ENCODE data around the gene MCF2L.

MCF2L gene

GRCh38 chr13:113000575-113000974, 31.6 kb downstream of the MCF2L start:
- ATAC-seq: no peak
- TF ChIP-seq PPARA (CRISPR knock-in tag; IDR thresholded peaks at IDR 0.05; ENCODE audit: borderline replicate concordance) (no peak), ISL1 (CRISPR knock-in tag; IDR thresholded peaks at IDR 0.05) (no peak), ZFP30 (CRISPR knock-in tag; IDR thresholded peaks at IDR 0.05) (no peak), GLIS3 (CRISPR knock-in tag; IDR thresholded peaks at IDR 0.05) (no peak)

DNA sequence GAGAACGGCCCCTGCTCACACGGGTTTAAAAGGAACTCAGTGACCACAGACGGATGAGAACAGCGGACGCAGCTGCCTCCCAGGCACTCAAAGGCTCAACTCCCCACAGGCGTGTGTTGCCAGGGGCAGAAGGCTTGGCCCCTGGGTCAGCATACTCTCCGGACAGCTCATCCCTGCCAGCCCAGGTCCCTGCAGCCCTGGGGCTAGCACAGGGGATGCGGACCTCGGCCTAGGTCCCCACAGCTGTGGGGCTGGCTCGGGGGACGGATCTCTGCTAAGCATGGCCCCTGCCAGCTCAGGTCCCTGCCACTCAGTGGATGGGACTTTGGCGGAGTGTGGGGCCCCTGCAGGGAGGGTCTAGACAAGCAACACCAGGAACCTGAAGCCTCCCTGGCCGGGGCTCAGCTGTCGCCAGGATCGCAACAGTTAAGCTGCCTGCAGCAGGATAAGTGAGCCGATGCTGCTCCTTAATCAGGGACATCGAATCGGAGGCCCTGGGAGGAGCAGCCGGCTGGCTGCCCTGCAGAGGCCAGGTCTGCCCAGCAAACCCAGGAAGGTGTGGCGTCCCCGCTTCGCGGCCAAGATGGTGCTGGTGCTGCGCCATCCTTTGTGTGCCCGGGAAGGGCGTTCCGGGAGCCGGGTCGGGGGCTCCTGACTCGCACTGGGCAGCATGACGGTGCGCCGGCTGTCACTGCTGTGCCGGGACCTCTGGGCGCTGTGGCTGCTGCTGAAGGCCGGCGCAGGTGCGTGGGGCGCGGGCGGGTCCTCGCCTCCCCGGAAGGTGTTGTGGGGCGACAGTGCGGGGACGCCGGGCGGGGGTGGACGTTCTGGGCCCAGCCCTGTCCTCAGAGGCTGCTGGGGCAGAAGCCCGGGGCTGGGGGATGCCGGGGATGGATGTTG, 32.5 kb downstream of the MCF2L start:
- peak; percentile 88 for ATAC-seq
- TF ChIP-seq ARNTL (CRISPR knock-in tag; IDR thresholded peaks at IDR 0.05; ENCODE audit: borderline replicate concordance, low read depth) (no peak), CSDC2 (CRISPR knock-in tag; IDR thresholded peaks at IDR 0.05) (no peak), ZNF565 (CRISPR knock-in tag; conservative IDR thresholded peaks at IDR 0.05; ENCODE audit: low read depth) (no peak), ZNF8 (CRISPR knock-in tag; IDR thresholded peaks at IDR 0.05) (no peak), TCF4 (CRISPR knock-in tag; IDR thresholded peaks at IDR 0.05; ENCODE audit: borderline replicate concordance) (peak; percentile 38; the same call in 1 of the 2 replicates), SNAI2 (CRISPR knock-in tag; IDR thresholded peaks at IDR 0.05) (no peak), RARB (CRISPR knock-in tag; IDR thresholded peaks at IDR 0.05) (no peak)
- TF ChIP-seq, protein P1, sequence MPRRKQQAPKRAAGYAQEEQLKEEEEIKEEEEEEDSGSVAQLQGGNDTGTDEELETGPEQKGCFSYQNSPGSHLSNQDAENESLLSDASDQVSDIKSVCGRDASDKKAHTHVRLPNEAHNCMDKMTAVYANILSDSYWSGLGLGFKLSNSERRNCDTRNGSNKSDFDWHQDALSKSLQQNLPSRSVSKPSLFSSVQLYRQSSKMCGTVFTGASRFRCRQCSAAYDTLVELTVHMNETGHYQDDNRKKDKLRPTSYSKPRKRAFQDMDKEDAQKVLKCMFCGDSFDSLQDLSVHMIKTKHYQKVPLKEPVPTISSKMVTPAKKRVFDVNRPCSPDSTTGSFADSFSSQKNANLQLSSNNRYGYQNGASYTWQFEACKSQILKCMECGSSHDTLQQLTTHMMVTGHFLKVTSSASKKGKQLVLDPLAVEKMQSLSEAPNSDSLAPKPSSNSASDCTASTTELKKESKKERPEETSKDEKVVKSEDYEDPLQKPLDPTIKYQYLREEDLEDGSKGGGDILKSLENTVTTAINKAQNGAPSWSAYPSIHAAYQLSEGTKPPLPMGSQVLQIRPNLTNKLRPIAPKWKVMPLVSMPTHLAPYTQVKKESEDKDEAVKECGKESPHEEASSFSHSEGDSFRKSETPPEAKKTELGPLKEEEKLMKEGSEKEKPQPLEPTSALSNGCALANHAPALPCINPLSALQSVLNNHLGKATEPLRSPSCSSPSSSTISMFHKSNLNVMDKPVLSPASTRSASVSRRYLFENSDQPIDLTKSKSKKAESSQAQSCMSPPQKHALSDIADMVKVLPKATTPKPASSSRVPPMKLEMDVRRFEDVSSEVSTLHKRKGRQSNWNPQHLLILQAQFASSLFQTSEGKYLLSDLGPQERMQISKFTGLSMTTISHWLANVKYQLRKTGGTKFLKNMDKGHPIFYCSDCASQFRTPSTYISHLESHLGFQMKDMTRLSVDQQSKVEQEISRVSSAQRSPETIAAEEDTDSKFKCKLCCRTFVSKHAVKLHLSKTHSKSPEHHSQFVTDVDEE (CRISPR knock-in tag; IDR thresholded peaks at IDR 0.05): peak; percentile 67
- TF ChIP-seq, protein P2, sequence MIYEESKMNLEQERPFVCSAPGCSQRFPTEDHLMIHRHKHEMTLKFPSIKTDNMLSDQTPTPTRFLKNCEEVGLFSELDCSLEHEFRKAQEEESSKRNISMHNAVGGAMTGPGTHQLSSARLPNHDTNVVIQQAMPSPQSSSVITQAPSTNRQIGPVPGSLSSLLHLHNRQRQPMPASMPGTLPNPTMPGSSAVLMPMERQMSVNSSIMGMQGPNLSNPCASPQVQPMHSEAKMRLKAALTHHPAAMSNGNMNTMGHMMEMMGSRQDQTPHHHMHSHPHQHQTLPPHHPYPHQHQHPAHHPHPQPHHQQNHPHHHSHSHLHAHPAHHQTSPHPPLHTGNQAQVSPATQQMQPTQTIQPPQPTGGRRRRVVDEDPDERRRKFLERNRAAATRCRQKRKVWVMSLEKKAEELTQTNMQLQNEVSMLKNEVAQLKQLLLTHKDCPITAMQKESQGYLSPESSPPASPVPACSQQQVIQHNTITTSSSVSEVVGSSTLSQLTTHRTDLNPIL (CRISPR knock-in tag; IDR thresholded peaks at IDR 0.05; ENCODE audit: low read depth): no peak

DNA sequence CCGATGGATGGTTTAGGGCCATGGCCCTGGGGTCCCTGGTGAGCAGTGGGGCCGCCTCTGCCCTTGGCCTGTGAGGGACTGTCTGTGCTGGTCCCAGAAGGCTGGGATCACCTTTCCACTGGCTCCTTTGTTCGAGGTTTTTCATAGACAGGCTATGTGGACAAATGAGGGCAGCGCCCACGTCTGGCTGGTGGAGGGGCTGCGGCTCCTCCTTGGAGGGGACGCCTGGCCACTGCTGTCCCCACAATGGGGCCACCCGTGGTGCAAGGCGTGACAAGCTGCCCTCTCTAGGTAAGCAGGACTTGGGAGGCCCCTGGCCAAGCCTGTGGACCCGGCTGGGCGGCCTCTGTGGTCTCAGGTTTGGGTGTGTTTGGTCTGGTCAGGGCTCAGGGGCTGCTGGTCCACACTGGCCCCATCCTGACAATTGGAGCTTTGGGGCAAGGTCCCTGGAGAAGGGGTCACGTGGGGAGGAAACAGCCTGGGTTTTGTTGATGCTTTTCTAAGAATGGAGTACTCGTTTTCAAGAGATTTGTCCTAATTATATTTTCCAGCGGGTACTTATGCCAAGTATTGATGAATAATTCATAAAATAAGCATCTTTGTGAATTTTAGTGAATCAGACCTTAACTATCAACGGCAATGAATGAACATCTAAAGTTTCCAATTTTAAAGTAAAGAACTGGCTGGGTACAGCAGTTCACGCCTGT, 33.3 kb downstream of the MCF2L start:
- ATAC-seq: peak; percentile 75
- TF ChIP-seq ISL1 (CRISPR knock-in tag; IDR thresholded peaks at IDR 0.05) (no peak), ZFP30 (CRISPR knock-in tag; IDR thresholded peaks at IDR 0.05) (no peak), OSR1 (CRISPR knock-in tag; IDR thresholded peaks at IDR 0.05) (no peak), ARNTL (CRISPR knock-in tag; IDR thresholded peaks at IDR 0.05; ENCODE audit: borderline replicate concordance, low read depth) (no peak)

DNA sequence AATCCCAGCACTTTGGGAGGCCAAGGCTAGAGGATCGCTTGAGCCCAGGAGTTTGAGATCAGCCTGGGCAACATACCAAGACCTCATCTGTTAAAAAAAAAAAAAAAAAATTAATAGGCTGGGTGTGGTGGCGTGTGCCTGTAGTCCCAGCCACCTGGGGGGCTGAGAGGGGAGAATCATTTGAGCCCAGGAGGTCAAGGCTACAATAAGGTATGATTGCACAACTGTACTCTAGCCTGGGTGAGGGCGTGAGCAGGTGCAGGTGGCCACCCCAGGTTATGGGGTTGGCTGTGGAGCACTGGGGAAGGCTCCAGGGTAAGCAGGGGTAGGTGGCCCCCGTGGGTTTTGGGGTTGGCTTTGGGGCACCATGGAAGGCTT, 33.9 kb downstream of the MCF2L start:
- no peak for ATAC-seq
- TF ChIP-seq POU6F1 (CRISPR knock-in tag; IDR thresholded peaks at IDR 0.05; ENCODE audit: borderline replicate concordance, low read depth) (no peak), GLIS3 (CRISPR knock-in tag; IDR thresholded peaks at IDR 0.05) (no peak), TCF4 (CRISPR knock-in tag; IDR thresholded peaks at IDR 0.05; ENCODE audit: borderline replicate concordance) (no peak)

GRCh38 chr13:113004126-113004525, 35.1 kb downstream of the MCF2L start:
- no peak for ATAC-seq

More at GRCh38 chr13:113004126-113004525, 35.1 kb downstream of the MCF2L start:
- TF ChIP-seq, protein P3, sequence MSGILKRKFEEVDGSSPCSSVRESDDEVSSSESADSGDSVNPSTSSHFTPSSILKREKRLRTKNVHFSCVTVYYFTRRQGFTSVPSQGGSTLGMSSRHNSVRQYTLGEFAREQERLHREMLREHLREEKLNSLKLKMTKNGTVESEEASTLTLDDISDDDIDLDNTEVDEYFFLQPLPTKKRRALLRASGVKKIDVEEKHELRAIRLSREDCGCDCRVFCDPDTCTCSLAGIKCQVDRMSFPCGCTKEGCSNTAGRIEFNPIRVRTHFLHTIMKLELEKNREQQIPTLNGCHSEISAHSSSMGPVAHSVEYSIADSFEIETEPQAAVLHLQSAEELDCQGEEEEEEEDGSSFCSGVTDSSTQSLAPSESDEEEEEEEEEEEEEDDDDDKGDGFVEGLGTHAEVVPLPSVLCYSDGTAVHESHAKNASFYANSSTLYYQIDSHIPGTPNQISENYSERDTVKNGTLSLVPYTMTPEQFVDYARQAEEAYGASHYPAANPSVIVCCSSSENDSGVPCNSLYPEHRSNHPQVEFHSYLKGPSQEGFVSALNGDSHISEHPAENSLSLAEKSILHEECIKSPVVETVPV (CRISPR knock-in tag; IDR thresholded peaks at IDR 0.05): no peak
